ENCODE data around the gene MAML2. TPM values are rescaled to one million over a fixed set of nuclear protein-coding genes. Genes with fewer than 3 reads are reported as not detected.

Gene MAML2
- total and polyA plus RNA-seq, 9 of the 15 experiments (the other 6 are each of a cell fraction or from before 2014, with no cell fraction given) = 0.79 to 6.8 (median 4.8) TPM

DNA sequence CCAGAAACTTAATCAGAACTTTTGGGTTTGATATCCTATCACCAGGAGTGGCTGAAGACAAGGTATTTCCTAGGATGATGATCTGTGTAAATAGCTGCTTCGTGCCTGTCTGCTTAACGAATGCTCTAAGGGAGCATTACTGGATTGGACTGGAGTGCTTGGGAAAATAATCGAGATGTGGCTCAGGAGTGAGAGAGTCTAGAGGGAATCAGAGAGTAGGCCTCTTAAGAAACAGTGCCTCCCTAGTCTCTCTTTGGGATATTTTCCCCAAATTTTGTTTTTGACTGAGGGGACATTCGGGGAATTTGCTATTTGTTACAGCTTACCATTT lies 2.5 kb downstream of the MAML2 start (continued):
- TF ChIP-seq REST (IDR thresholded peaks at IDR 0.05; ENCODE audit: borderline replicate concordance) = 0 out of 2 replicates have a peak, but pooled peaks have one; percentile 16
- no peak for TF ChIP-seq REST (CRISPR knock-in tag; IDR thresholded peaks at IDR 0.05; ENCODE audit: low read depth)
- no peak for TF ChIP-seq NCOA1 (IDR thresholded peaks at IDR 0.05; ENCODE audit: low read depth)
- TF ChIP-seq ZNF408 (CRISPR knock-in tag; IDR thresholded peaks at IDR 0.05; ENCODE audit: low read depth) = no peak
- no peak for TF ChIP-seq ZNF584 (CRISPR knock-in tag; IDR thresholded peaks at IDR 0.05; ENCODE audit: low read depth)

Measured in K562 (cell line).